Measurements from ENCODE around the gene ZNF19.

Gene ZNF19

GRCh38 chr16:71484006-71484893 is 4.9 kb downstream of the ZNF19 start:
- DNase-seq, result peak; percentile 32 to 77

GRCh38 chr16:71482569-71482968 is 6.6 kb downstream of the ZNF19 start:
- no peak for DNase-seq

GRCh38 chr16:71480956-71481355 is 8.2 kb downstream of the ZNF19 start:
- DNase-seq, result no peak

GRCh38 chr16:71479420-71479819 is 9.7 kb downstream of the ZNF19 start:
- DNase-seq, result peak in 1 of 2 experiments; percentile 5

GRCh38 chr16:71476457-71477124 is 12.5 kb downstream of the ZNF19 start:
- DNase-seq, result no peak

GRCh38 chr16:71474864-71475263 is 14.3 kb downstream of the ZNF19 start:
- DNase-seq, result no peak

- no peak for DNase-seq
Measured at GRCh38 chr16:71473891-71474290, 15.2 kb downstream of the ZNF19 start.

- no peak for DNase-seq
Measured at GRCh38 chr16:71472931-71473330, 16.2 kb downstream of the ZNF19 start.

- no peak for DNase-seq
Measured at GRCh38 chr16:71472051-71472450, 17.1 kb downstream of the ZNF19 start.

- DNase-seq, result no peak
Measured at GRCh38 chr16:71467810-71468209, 21.3 kb downstream of the ZNF19 start.

- DNase-seq, result no peak
Measured at GRCh38 chr16:71464231-71464630, 24.9 kb downstream of the ZNF19 start.

GRCh38 chr16:71461686-71462648 is 27.2 kb downstream of the ZNF19 start, which contains the start of gene ZNF23:
Gene ZNF23, minus strand, starts transcription at chr16:71462247. Its CDS starts 5,451 bp downstream, at chr16:71456796.
- DNase-seq, result peak; percentile 8 to 62

GRCh38 chr16:71460941-71461340 is 28.2 kb downstream of the ZNF19 start:
- no peak for DNase-seq

GRCh38 chr16:71460236-71460635 is 28.9 kb downstream of the ZNF19 start:
- no peak for DNase-seq

- DNase-seq, result no peak
Measured at GRCh38 chr16:71459510-71459909, 29.6 kb downstream of the ZNF19 start.

- DNase-seq, result no peak
Measured at GRCh38 chr16:71456801-71457200, 32.3 kb downstream of the ZNF19 start.

GRCh38 chr16:71453036-71453435 is 36.1 kb downstream of the ZNF19 start:
- DNase-seq, result no peak

- DNase-seq, result no peak
Measured at GRCh38 chr16:71449020-71449419, 40.1 kb downstream of the ZNF19 start.

- DNase-seq, result no peak
Measured at GRCh38 chr16:71448274-71448866, 40.8 kb downstream of the ZNF19 start.

GRCh38 chr16:71443714-71444113 is 45.4 kb downstream of the ZNF19 start:
- DNase-seq, result no peak

- DNase-seq, result no peak
Measured at GRCh38 chr16:71442051-71442440, 47.1 kb downstream of the ZNF19 start, which contains the start of gene TLE7. Gene TLE7, minus strand, starts transcription at chr16:71442054. Its CDS starts 8,730 bp downstream, at chr16:71433324.

- no peak for DNase-seq
Measured at GRCh38 chr16:71441348-71442050, 47.6 kb downstream of the ZNF19 start.

All from NCI-H446 (cell line).